Transverse colon (tissue), 4 donors: Measurements from ENCODE around the gene KRTAP12-3. TPM values are rescaled to one million over a fixed set of nuclear protein-coding genes. Genes with fewer than 3 reads are reported as not detected.

Experiments
- DNase-seq: peaks from one replicate; pipeline ENCODE4 v3.0.0-alpha.2; 2019
- H3K27ac ChIP-seq, 4 donors: fragments of 200-600 bp; sonication (generic); 2 replicates each; pipeline ENCODE4 v1.5.1; 2016 to 2018; ENCODE audit warnings: inconsistent platforms in 4 of 4
- H3K27me3 ChIP-seq: fragments of 200-600 bp; sonication (generic); 2 replicates; pipeline ENCODE4 v1.5.1; 2017; ENCODE audit warnings: inconsistent platforms
- H3K36me3 ChIP-seq, 4 donors: fragments of 200-600 bp; sonication (generic); 2 replicates each; pipeline ENCODE4 v1.5.1; 2017 to 2019; ENCODE audit warnings: inconsistent platforms in 4 of 4
- H3K4me1 ChIP-seq, 4 donors: fragments of 200-600 bp; sonication (generic); 2 replicates each; pipeline ENCODE4 v1.5.1; 2017 to 2020; ENCODE audit warnings: inconsistent platforms in 4 of 4
- H3K4me3 ChIP-seq, 4 donors: fragments of 200-600 bp; sonication (generic); 1 replicate in 1 of 4; 2 replicates in 3 of 4; pipeline versions ENCODE4 v1.5.1 to v1.6.1; 2017 to 2019; ENCODE audit warnings: inconsistent platforms in 4 of 4
- H3K9me3 ChIP-seq, 2 donors: fragments of 200-600 bp; sonication (generic); 2 replicates each; pipeline ENCODE4 v1.5.1; 2017 to 2019; ENCODE audit warnings: inconsistent platforms in 2 of 2
- EP300 ChIP-seq: sonication (generic); formaldehyde crosslinking; IDR thresholded peaks from one replicate; pipeline ENCODE4 v1.6.1; 2017; ENCODE audit warnings: antibody characterized with exemption, low read depth
- POLR2A ChIP-seq: fragments of 450-650 bp; IDR thresholded peaks from one replicate; pipeline ENCODE4 v1.6.1; 2016; ENCODE audit warnings: antibody characterized with exemption, mild to moderate bottlenecking, moderate library complexity
- POLR2AphosphoS5 ChIP-seq, 3 donors: sonication (generic); formaldehyde crosslinking; IDR thresholded peaks; one replicate each; pipeline ENCODE4 v1.6.1; 2016; ENCODE audit warnings: antibody characterized with exemption in 3 of 3
- WGBS, 2 donors: methylation state at CpG; one replicate each; pipeline ENCODE4 v1.1.5; 2018; ENCODE audit warnings: low coverage in 1 of 2; 5-methylcytosine and 5-hydroxymethylcytosine counted together
- in situ Hi-C, 4 donors: fragments of 200-750 bp; cut with MboI; loops; one replicate each; pipeline versions ENCODE4 v1.15.0 to v1.15.1; 2017; ENCODE audit warnings: low sequenced_read_pairs in 3 of 4, low pct_ligation_motif_present in 1 of 4, low pct_unique_long_range_greater_than_20kb in 1 of 4
- intact Hi-C: fragments of 100-400 bp; cut with DNase I; formaldehyde crosslinking; loops from one replicate; pipeline ENCODE4 v1.15.1; 2023; ENCODE audit warnings: low total_unique reads
- total RNA-seq, 4 donors: library from RNA; depleted of rRNA; stranded (reverse); fragments of >200 nt; gene quantifications; one replicate each; pipeline ENCODE4 v1.1.0, GENCODE V29; 2016
- TF ChIP-seq, protein P1 (sequence below), 5 experiments: fragments of 200-600 bp in 3 of 5; fragments of 450-650 bp in 2 of 5; sonication (generic) in 3 of 5; IDR thresholded peaks; 1 replicate in 2 of 5; 2 replicates in 3 of 5; pipeline ENCODE4 v1.5.1; 2016 to 2017; ENCODE audit warnings: antibody characterized with exemption in 5 of 5, inconsistent platforms in 3 of 5, mild to moderate bottlenecking in 2 of 5, moderate library complexity in 1 of 5

The KRTAP12-3 gene
- total RNA-seq, 4 donors from 2014 or later = not detected

GRCh38 chr21:44666401-44667320 lies 8.9 kb downstream of the KRTAP12-3 start, which contains the start of gene KRTAP12-2:
Gene KRTAP12-2, minus strand, starts transcription at chr21:44666927. Its CDS starts 41 bp downstream, at chr21:44666886.
- WGBS, 2 donors = 58 to 74% methylated on average over 5 to 15 of the region's 19 CpGs
- intact Hi-C loops (no loop called here), in situ Hi-C loops (no loop called here)
- no peak for DNase-seq
- no peak for TF ChIP-seq POLR2A
- TF ChIP-seq, protein P1, sequence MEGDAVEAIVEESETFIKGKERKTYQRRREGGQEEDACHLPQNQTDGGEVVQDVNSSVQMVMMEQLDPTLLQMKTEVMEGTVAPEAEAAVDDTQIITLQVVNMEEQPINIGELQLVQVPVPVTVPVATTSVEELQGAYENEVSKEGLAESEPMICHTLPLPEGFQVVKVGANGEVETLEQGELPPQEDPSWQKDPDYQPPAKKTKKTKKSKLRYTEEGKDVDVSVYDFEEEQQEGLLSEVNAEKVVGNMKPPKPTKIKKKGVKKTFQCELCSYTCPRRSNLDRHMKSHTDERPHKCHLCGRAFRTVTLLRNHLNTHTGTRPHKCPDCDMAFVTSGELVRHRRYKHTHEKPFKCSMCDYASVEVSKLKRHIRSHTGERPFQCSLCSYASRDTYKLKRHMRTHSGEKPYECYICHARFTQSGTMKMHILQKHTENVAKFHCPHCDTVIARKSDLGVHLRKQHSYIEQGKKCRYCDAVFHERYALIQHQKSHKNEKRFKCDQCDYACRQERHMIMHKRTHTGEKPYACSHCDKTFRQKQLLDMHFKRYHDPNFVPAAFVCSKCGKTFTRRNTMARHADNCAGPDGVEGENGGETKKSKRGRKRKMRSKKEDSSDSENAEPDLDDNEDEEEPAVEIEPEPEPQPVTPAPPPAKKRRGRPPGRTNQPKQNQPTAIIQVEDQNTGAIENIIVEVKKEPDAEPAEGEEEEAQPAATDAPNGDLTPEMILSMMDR (IDR thresholded peaks at IDR 0.05) = no peak
- no peak for TF ChIP-seq EP300
- no peak for TF ChIP-seq POLR2AphosphoS5 (IDR thresholded peaks at IDR 0.05)
- Histone ChIP-seq H3K4me1 (no peaks in the 10 kb centered on the region), H3K27me3 (no peaks in the 10 kb centered on the region), H3K27ac (no peak within 1 kb of the TSS), H3K36me3 (no peaks in the 10 kb centered on the region), H3K4me3 (no peak within 1 kb of the TSS), H3K9me3 (peaks cover 0 to 6% of the 10 kb centered on the region in 2 donors)

DNA sequence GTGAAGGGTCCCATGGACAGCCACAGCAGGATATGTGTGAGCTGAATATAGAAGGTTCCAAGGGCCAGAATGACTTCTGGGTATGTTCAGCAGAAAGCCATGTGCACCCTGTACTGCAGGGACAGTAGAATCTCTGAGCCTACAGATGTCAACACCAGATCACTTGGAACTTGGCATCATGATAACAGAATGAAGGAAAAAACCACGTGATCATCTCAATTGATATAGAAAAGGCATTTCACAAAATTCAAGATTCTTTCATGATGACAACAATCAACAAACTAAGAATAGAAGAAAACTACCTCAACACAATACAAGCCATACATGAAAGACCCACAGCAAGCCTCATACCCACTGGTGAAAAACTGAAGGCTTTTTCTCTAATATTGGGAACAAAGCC lies 9.9 kb downstream of the KRTAP12-3 start:
- no peaks in the 10 kb centered on the region for H3K36me3 ChIP-seq
- H3K27ac ChIP-seq = no peak overlapping the region
- TF ChIP-seq POLR2A (no peak), POLR2AphosphoS5 (IDR thresholded peaks at IDR 0.05) (no peak), EP300 (no peak)
- TF ChIP-seq, protein P1 (IDR thresholded peaks at IDR 0.05) = no peak
- WGBS, 2 donors = 64% methylated on average over 1 of the region's 1 CpG; no CpG with 5 or more reads in 1 of the 2 donors
- in situ Hi-C loops (no loop called here), intact Hi-C loops (no loop called here)
- no peaks in the 10 kb centered on the region for H3K4me1 ChIP-seq
- DNase-seq = no peak
- H3K9me3 ChIP-seq = peaks cover 0 to 6% of the 10 kb centered on the region in 2 donors
- H3K4me3 ChIP-seq = no peak overlapping the region
- no peaks in the 10 kb centered on the region for H3K27me3 ChIP-seq

GRCh38 chr21:44670642-44671432 lies 13.1 kb downstream of the KRTAP12-3 start:
- Histone ChIP-seq H3K4me3 (no peak overlapping the region), H3K4me1 (no peaks in the 10 kb centered on the region), H3K9me3 (peaks cover 0 to 5% of the 10 kb centered on the region in 2 donors), H3K27me3 (no peaks in the 10 kb centered on the region), H3K27ac (no peak overlapping the region), H3K36me3 (no peaks in the 10 kb centered on the region)
- in situ Hi-C loops (no loop called here), intact Hi-C loops (no loop called here)
- DNase-seq = no peak
- WGBS, 2 donors = 74% methylated on average over 3 of the region's 3 CpGs; no CpG with 5 or more reads in 1 of the 2 donors
- no peak for TF ChIP-seq POLR2AphosphoS5 (IDR thresholded peaks at IDR 0.05)
- no peak for TF ChIP-seq POLR2A
- TF ChIP-seq, protein P1 (IDR thresholded peaks at IDR 0.05) = no peak
- TF ChIP-seq EP300 = no peak

DNA sequence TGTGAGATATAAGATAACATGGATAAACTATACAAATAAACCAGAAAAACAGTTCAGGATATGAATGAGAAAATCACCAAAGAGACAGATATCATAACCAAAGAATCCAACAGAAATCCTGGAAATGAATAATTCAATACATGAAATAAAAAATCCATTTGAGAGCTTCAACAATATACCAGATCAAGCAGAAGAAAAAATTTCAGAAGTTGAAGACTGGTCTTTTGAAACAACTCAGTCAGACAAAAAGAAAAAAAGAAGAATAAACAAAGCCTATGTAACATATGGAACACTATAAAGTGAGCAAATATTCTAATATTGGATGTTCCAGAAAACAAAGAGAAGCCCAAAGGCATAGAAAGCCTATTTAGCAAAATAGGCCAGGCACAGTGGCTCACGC lies 14.2 kb downstream of the KRTAP12-3 start:
- Histone ChIP-seq H3K4me3 (no peak overlapping the region), H3K27ac (no peak overlapping the region), H3K36me3 (no peaks in the 10 kb centered on the region), H3K4me1 (no peaks in the 10 kb centered on the region), H3K27me3 (no peaks in the 10 kb centered on the region), H3K9me3 (peaks cover 0 to 5% of the 10 kb centered on the region in 2 donors)
- no peak for DNase-seq
- TF ChIP-seq POLR2AphosphoS5 (IDR thresholded peaks at IDR 0.05) = no peak
- no peak for TF ChIP-seq POLR2A
- TF ChIP-seq, protein P1 (IDR thresholded peaks at IDR 0.05) = no peak
- TF ChIP-seq EP300 = no peak
- in situ Hi-C loops (no loop called here), intact Hi-C loops (no loop called here)
- WGBS, 2 donors = 95% methylated on average over 1 of the region's 1 CpG; no CpG with 5 or more reads in 1 of the 2 donors
